ENCODE data around the gene LRRC52.

The LRRC52 gene

GRCh38 chr1:165539306-165539705 is 4.5 kb upstream of the LRRC52 start:
- no peak for DNase-seq

GRCh38 chr1:165539908-165540307 is 3.9 kb upstream of the LRRC52 start:
- DNase-seq, result no peak

- no peak for DNase-seq
These were observed 1.7 kb upstream of the LRRC52 start for GRCh38 chr1:165542015-165542631.

- no peak for DNase-seq
These were observed 1.2 kb upstream of the LRRC52 start for GRCh38 chr1:165542647-165543046.

GRCh38 chr1:165544996-165545395 is 1.2 kb downstream of the LRRC52 start:
- DNase-seq, result no peak

GRCh38 chr1:165545974-165546373 is 2.2 kb downstream of the LRRC52 start:
- DNase-seq, result no peak

GRCh38 chr1:165549973-165550372 is 6.2 kb downstream of the LRRC52 start:
- no peak for DNase-seq

- DNase-seq, result no peak
These were observed 7.7 kb downstream of the LRRC52 start for GRCh38 chr1:165551469-165551868.

GRCh38 chr1:165560883-165561656 is 17.3 kb downstream of the LRRC52 start:
- peak; percentile 19 for DNase-seq

GRCh38 chr1:165562571-165562970 is 18.8 kb downstream of the LRRC52 start:
- DNase-seq, result no peak

- no peak for DNase-seq
These were observed 19.8 kb downstream of the LRRC52 start for GRCh38 chr1:165563551-165563950.

- DNase-seq, result no peak
These were observed 20.8 kb downstream of the LRRC52 start for GRCh38 chr1:165564561-165564960.

- DNase-seq, result no peak
These were observed 22.1 kb downstream of the LRRC52 start for GRCh38 chr1:165565751-165566490.

- DNase-seq, result no peak
These were observed 26.3 kb downstream of the LRRC52 start for GRCh38 chr1:165570078-165570477.

- DNase-seq, result no peak
These were observed 30.0 kb downstream of the LRRC52 start for GRCh38 chr1:165573787-165574186.

- DNase-seq, result no peak
These were observed 30.5 kb downstream of the LRRC52 start for GRCh38 chr1:165574295-165574694.

- DNase-seq, result no peak
These were observed 31.8 kb downstream of the LRRC52 start for GRCh38 chr1:165575468-165576099.

GRCh38 chr1:165576536-165576935 is 32.7 kb downstream of the LRRC52 start:
- DNase-seq, result no peak

- DNase-seq, result no peak
These were observed 33.9 kb downstream of the LRRC52 start for GRCh38 chr1:165577707-165578106.

GRCh38 chr1:165580931-165581871 is 37.4 kb downstream of the LRRC52 start:
- DNase-seq, result no peak

GRCh38 chr1:165581926-165582325 is 38.1 kb downstream of the LRRC52 start:
- no peak for DNase-seq

- DNase-seq, result no peak
These were observed 42.6 kb downstream of the LRRC52 start for GRCh38 chr1:165586398-165586797.
